HL-60/S4 (cell line): ENCODE results near the gene SDK1.

Experiments
- in situ Hi-C: fragments of 300-500 bp; cut with MboI; formaldehyde crosslinking; loops from 2 replicates; pipeline ENCODE4 v1.14.3; 2022; ENCODE audit warnings: low sequenced_read_pairs

Gene SDK1

GRCh38 chr7:4025694-4026615 is 724.9 kb downstream of the SDK1 start:
- in situ Hi-C loops, result no loop called here

- in situ Hi-C loops, result no loop called here
These were observed 726.0 kb downstream of the SDK1 start for GRCh38 chr7:4026941-4027486.

GRCh38 chr7:4028221-4028620 is 727.2 kb downstream of the SDK1 start:
- in situ Hi-C loops, result no loop called here

GRCh38 chr7:4029941-4030340 is 728.9 kb downstream of the SDK1 start:
- in situ Hi-C loops, result no loop called here

- in situ Hi-C loops, result no loop called here
These were observed 729.4 kb downstream of the SDK1 start for GRCh38 chr7:4030346-4030950.

- in situ Hi-C loops, result no loop called here
These were observed 732.9 kb downstream of the SDK1 start for GRCh38 chr7:4033996-4034395.

GRCh38 chr7:4037308-4037707 is 736.3 kb downstream of the SDK1 start:
- in situ Hi-C loops, result no loop called here

- in situ Hi-C loops, result no loop called here
These were observed 736.8 kb downstream of the SDK1 start for GRCh38 chr7:4037877-4038276.

GRCh38 chr7:4040109-4040928 is 739.3 kb downstream of the SDK1 start:
- in situ Hi-C loops, result no loop called here

- in situ Hi-C loops, result no loop called here
These were observed 741.5 kb downstream of the SDK1 start for GRCh38 chr7:4042402-4043045.

- in situ Hi-C loops, result no loop called here
These were observed 742.9 kb downstream of the SDK1 start for GRCh38 chr7:4043988-4044387.

- in situ Hi-C loops, result no loop called here
These were observed 744.4 kb downstream of the SDK1 start for GRCh38 chr7:4045450-4045849.

- in situ Hi-C loops, result no loop called here
These were observed 744.9 kb downstream of the SDK1 start for GRCh38 chr7:4045975-4046374.

GRCh38 chr7:4048336-4048735 is 747.3 kb downstream of the SDK1 start:
- in situ Hi-C loops, result no loop called here

- in situ Hi-C loops, result no loop called here
These were observed 748.1 kb downstream of the SDK1 start for GRCh38 chr7:4049202-4049601.

- in situ Hi-C loops, result no loop called here
These were observed 749.1 kb downstream of the SDK1 start for GRCh38 chr7:4050126-4050660.

- in situ Hi-C loops, result no loop called here
These were observed 750.6 kb downstream of the SDK1 start for GRCh38 chr7:4051696-4052095.

- in situ Hi-C loops, result no loop called here
These were observed 751.1 kb downstream of the SDK1 start for GRCh38 chr7:4052130-4052529.

- in situ Hi-C loops, result no loop called here
These were observed 753.1 kb downstream of the SDK1 start for GRCh38 chr7:4054158-4054557.

- in situ Hi-C loops, result no loop called here
These were observed 755.7 kb downstream of the SDK1 start for GRCh38 chr7:4056552-4057288.
